ENCODE results near the gene KAT8. TPM values are rescaled to one million over a fixed set of nuclear protein-coding genes. Genes with fewer than 3 reads are reported as not detected.

KAT8 gene
- total RNA-seq, 2 experiments from 2014 or later: 114 to 124 TPM

DNA sequence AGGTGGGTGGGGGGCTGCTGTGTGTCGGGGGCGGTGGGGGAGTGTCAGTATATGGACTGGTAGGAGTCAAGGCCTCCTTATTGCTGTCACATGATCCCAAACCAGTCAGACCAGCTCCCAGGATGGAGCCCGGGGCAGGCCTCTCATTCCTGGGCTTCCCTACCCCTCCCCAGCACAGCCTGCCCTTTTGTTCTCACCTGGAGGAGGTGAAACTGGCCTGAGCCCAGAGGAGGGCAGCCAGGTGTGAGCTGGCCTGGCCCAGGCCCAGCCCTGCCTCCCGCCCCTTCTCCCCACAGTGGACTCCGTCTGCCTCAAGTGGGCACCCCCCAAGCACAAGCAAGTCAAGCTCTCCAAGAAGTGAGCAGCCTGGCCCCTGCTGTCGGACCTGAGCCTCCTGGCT lies 13.4 kb downstream of the KAT8 start:
- peaks cover 54% of the 10 kb centered on the region for H3K36me3 ChIP-seq (ENCODE audit: insufficient read depth, low read length)
- Mint-ChIP-seq H3K36me3 (ENCODE audit: low read depth) (peaks cover 65% of the 10 kb centered on the region), H3K9me3 (no peaks in the 10 kb centered on the region), H3K4me1 (ENCODE audit: low read depth) (peaks cover 4% of the 10 kb centered on the region), H3K27me3 (no peaks in the 10 kb centered on the region), H3K27ac (no peak overlapping the region), H3K4me3 (no peak overlapping the region)
- no peaks in the 10 kb centered on the region for H3K27me3 ChIP-seq (ENCODE audit: control insufficient read depth in 1 of 2, insufficient read depth in 2 of 2, low read length in 2 of 2)
- no peak for ATAC-seq (ENCODE audit: poor library complexity)
- intact Hi-C loops (cut with DNase I, micrococcal nuclease): no loop called here
- POLR2A ChIA-PET: interaction anchor here (1.5 kb wide), 1 partner anchor 11 kb away, joined by 7 read pairs; no protein-coding TSS in a partner anchor
- CTCF ChIA-PET: interaction anchor here (1.7 kb wide), 1 partner anchor 11 kb away, joined by 4 read pairs; no protein-coding TSS in a partner anchor
- no peak for DNase-seq
- no peak overlapping the region for H3K27ac ChIP-seq (ENCODE audit: low read depth in 1 of 2, low read length in 2 of 2)
- no peaks in the 10 kb centered on the region for H3K9me3 ChIP-seq (ENCODE audit: control insufficient read depth in 1 of 2, insufficient read depth in 1 of 2, low read length in 2 of 2)
- H3K4me3 ChIP-seq (ENCODE audit: low read length): no peak overlapping the region
- H3K4me1 ChIP-seq (ENCODE audit: insufficient read depth, low read length): peaks cover 17% of the 10 kb centered on the region
- TF ChIP-seq CTCF (IDR thresholded peaks at IDR 0.05): no peak

GRCh38 chr16:31131416-31131815 lies 14.0 kb downstream of the KAT8 start:
- H3K27me3 Mint-ChIP-seq: no peaks in the 10 kb centered on the region
- H3K4me3 Mint-ChIP-seq: no peak overlapping the region
- ATAC-seq (ENCODE audit: poor library complexity) (no peak), DNase-seq (no peak)
- Histone ChIP-seq H3K4me3 (ENCODE audit: low read length) (no peak overlapping the region), H3K27ac (ENCODE audit: low read depth in 1 of 2, low read length in 2 of 2) (no peak overlapping the region), H3K36me3 (ENCODE audit: insufficient read depth, low read length) (peaks cover 54% of the 10 kb centered on the region), H3K9me3 (ENCODE audit: control insufficient read depth in 1 of 2, insufficient read depth in 1 of 2, low read length in 2 of 2) (no peaks in the 10 kb centered on the region), H3K27me3 (ENCODE audit: control insufficient read depth in 1 of 2, insufficient read depth in 2 of 2, low read length in 2 of 2) (no peaks in the 10 kb centered on the region), H3K4me1 (ENCODE audit: insufficient read depth, low read length) (peaks cover 17% of the 10 kb centered on the region)
- ChIA-PET POLR2A (interaction anchor here (1.5 kb wide), 1 partner anchor 11 kb away, joined by 7 read pairs; no protein-coding TSS in a partner anchor), CTCF (no interaction called here)
- no peak for TF ChIP-seq CTCF (IDR thresholded peaks at IDR 0.05)
- no peak overlapping the region for H3K27ac Mint-ChIP-seq
- H3K36me3 Mint-ChIP-seq (ENCODE audit: low read depth): peaks cover 60% of the 10 kb centered on the region
- intact Hi-C loops (cut with DNase I, micrococcal nuclease): no loop called here
- H3K4me1 Mint-ChIP-seq (ENCODE audit: low read depth): no peaks in the 10 kb centered on the region
- H3K9me3 Mint-ChIP-seq: no peaks in the 10 kb centered on the region

- H3K4me1 ChIP-seq (ENCODE audit: insufficient read depth, low read length): peaks cover 17% of the 10 kb centered on the region
These were observed 14.4 kb downstream of the KAT8 start for GRCh38 chr16:31131841-31132271.

More at GRCh38 chr16:31131841-31132271, 14.4 kb downstream of the KAT8 start:
- H3K9me3 Mint-ChIP-seq: no peaks in the 10 kb centered on the region
- Histone ChIP-seq H3K9me3 (ENCODE audit: control insufficient read depth in 1 of 2, insufficient read depth in 1 of 2, low read length in 2 of 2) (no peaks in the 10 kb centered on the region), H3K27me3 (ENCODE audit: control insufficient read depth in 1 of 2, insufficient read depth in 2 of 2, low read length in 2 of 2) (no peaks in the 10 kb centered on the region), H3K36me3 (ENCODE audit: insufficient read depth, low read length) (peaks cover 53% of the 10 kb centered on the region), H3K27ac (ENCODE audit: low read depth in 1 of 2, low read length in 2 of 2) (no peak overlapping the region), H3K4me3 (ENCODE audit: low read length) (no peak overlapping the region)
- H3K27me3 Mint-ChIP-seq: no peaks in the 10 kb centered on the region
- ATAC-seq (ENCODE audit: poor library complexity) (no peak), DNase-seq (no peak)
- H3K4me1 Mint-ChIP-seq (ENCODE audit: low read depth): no peaks in the 10 kb centered on the region
- H3K27ac Mint-ChIP-seq: no peak overlapping the region
- intact Hi-C loops (cut with DNase I, micrococcal nuclease): no loop called here
- POLR2A ChIA-PET: interaction anchor here (1.5 kb wide), 1 partner anchor 10 kb away, joined by 7 read pairs; no protein-coding TSS in a partner anchor
- H3K4me3 Mint-ChIP-seq: no peak overlapping the region
- CTCF ChIA-PET: no interaction called here
- peaks cover 57% of the 10 kb centered on the region for H3K36me3 Mint-ChIP-seq (ENCODE audit: low read depth)
- TF ChIP-seq CTCF (IDR thresholded peaks at IDR 0.05): no peak

Measured in CD4-positive, alpha-beta T cell (primary cell).